PC-9 (cell line): ENCODE measurements around the gene ILKAP. TPM values are rescaled to one million over a fixed set of nuclear protein-coding genes. Genes with fewer than 3 reads are reported as not detected.

Experiments used
- BruUV-seq: library from RNA; stranded (reverse); fragments of 400-500 nt; replicated peaks from 2 replicates; lab custom pipeline; 2021; lab: Mats Ljungman, UMichigan
- CTCF ChIA-PET: fragments of 300-600 bp; sonication (Branson Sonifier 250); formaldehyde crosslinking; loops from one replicate; lab custom pipeline; 2022; ENCODE audit warnings: antibody characterized with exemption; lab: Charles Lee
- POLR2A ChIA-PET: fragments of 300-600 bp; sonication (Branson Sonifier 250); formaldehyde crosslinking; loops from one replicate; lab custom pipeline; 2022; ENCODE audit warnings: antibody characterized with exemption; ENCODE audit not compliant: unreplicated experiment; lab: Charles Lee
- DNase-seq, 2 experiments: peaks; one replicate each; pipeline versions ENCODE4 v3.0.0 to v3.0.0-alpha.2; 2015 to 2022; ENCODE audit warnings: mixed read lengths in 1 of 2
- H2AFZ ChIP-seq: fragments of 200-600 bp; sonication (generic); 2 replicates; pipeline ENCODE4 v1.8.1; 2017; ENCODE audit warnings: antibody characterized with exemption
- H3F3A ChIP-seq: fragments of 200-600 bp; sonication (generic); 2 replicates; pipeline ENCODE4 v1.8.1; 2017; ENCODE audit warnings: antibody characterized with exemption, mild to moderate bottlenecking, low read depth; ENCODE audit not compliant: insufficient read depth
- H3K27ac ChIP-seq: fragments of 200-600 bp; sonication (generic); 2 replicates; pipeline ENCODE4 v1.6.1; 2016; ENCODE audit warnings: mixed run types
- H3K27me3 ChIP-seq: fragments of 200-600 bp; sonication (generic); 2 replicates; pipeline ENCODE4 v1.6.1; 2016; ENCODE audit warnings: low read depth, mixed run types; ENCODE audit not compliant: insufficient read depth
- H3K36me3 ChIP-seq: fragments of 200-600 bp; sonication (generic); 2 replicates; pipeline ENCODE4 v1.6.1; 2016; ENCODE audit warnings: low read depth, mixed run types
- H3K4me1 ChIP-seq: fragments of 200-600 bp; sonication (generic); replicated peaks from 2 replicates; pipeline ENCODE4 v1.6.1; 2016; ENCODE audit warnings: mixed run types; ENCODE audit not compliant: insufficient read depth
- H3K4me2 ChIP-seq: fragments of 200-600 bp; sonication (generic); 2 replicates; pipeline ENCODE4 v1.6.1; 2017; ENCODE audit warnings: mixed run types
- H3K4me3 ChIP-seq: fragments of 200-600 bp; sonication (generic); 2 replicates; pipeline ENCODE4 v1.6.1; 2016; ENCODE audit warnings: mixed run types
- H3K79me2 ChIP-seq: fragments of 200-600 bp; sonication (generic); 2 replicates; pipeline ENCODE4 v1.6.1; 2017; ENCODE audit warnings: low read depth, mixed run types
- H3K9me2 ChIP-seq: fragments of 200-600 bp; sonication (generic); 2 replicates; pipeline ENCODE4 v1.8.1; 2017; ENCODE audit warnings: mild to moderate bottlenecking; ENCODE audit not compliant: insufficient read depth
- H3K9me3 ChIP-seq: fragments of 200-600 bp; sonication (generic); 2 replicates; pipeline ENCODE4 v1.8.1; 2016; ENCODE audit warnings: low read depth; ENCODE audit not compliant: insufficient read depth
- H4K20me1 ChIP-seq: fragments of 200-600 bp; sonication (generic); 2 replicates; pipeline ENCODE4 v1.8.1; 2017; ENCODE audit not compliant: insufficient read depth
- CTCF ChIP-seq: fragments of 200-600 bp; sonication (generic); conservative IDR thresholded peaks from 2 replicates; pipeline ENCODE4 v1.6.1; 2017; ENCODE audit warnings: mixed run types, antibody characterized with exemption, mild to moderate bottlenecking, moderate library complexity
- EZH2 ChIP-seq: fragments of 200-600 bp; sonication (generic); IDR thresholded peaks from 2 replicates; pipeline ENCODE4 v1.8.0; 2017; ENCODE audit warnings: antibody characterized with exemption, low read depth
- intact Hi-C: fragments of 100-400 bp; cut with micrococcal nuclease; formaldehyde crosslinking; loops from one replicate; pipeline ENCODE4 v1.10.0; 2022; ENCODE audit not compliant: unreplicated experiment
- total RNA-seq: library from RNA; stranded (reverse); gene quantifications from 2 replicates; pipeline ENCODE4 v1.2.3, GENCODE V29; 2021

The ILKAP gene
- total RNA-seq, 1 experiment from 2014 or later: 55.6 TPM

- no peaks in the 10 kb centered on the region for H3K27me3 ChIP-seq
- peaks cover 4% of the 10 kb centered on the region for H3K4me1 ChIP-seq
- intact Hi-C loops: loop anchor here (10.0 kb wide), 1 partner anchor 737 kb away; no protein-coding TSS in a partner anchor
- H3K36me3 ChIP-seq: 0 out of 2 replicates have a peak, but pooled peaks cover 5% of the 10 kb centered on the region
- H4K20me1 ChIP-seq: no peaks in the 10 kb centered on the region
- no peak overlapping the region for H3K27ac ChIP-seq
- CTCF ChIA-PET: interaction anchor here (0.6 kb wide), 1 partner anchor 91 kb away, joined by 3 read pairs; no protein-coding TSS in a partner anchor
- no peak for TF ChIP-seq EZH2
- TF ChIP-seq CTCF: no peak
- no peak overlapping the region for H3K4me3 ChIP-seq
- POLR2A ChIA-PET: no interaction called here
- H3K79me2 ChIP-seq: no peaks in the 10 kb centered on the region
- H3K4me2 ChIP-seq: no peak overlapping the region
- DNase-seq: no peak
- H2AFZ ChIP-seq: no peak overlapping the region
- H3K9me2 ChIP-seq: no peaks in the 10 kb centered on the region
- H3F3A ChIP-seq: no peaks in the 10 kb centered on the region
- no peaks in the 10 kb centered on the region for H3K9me3 ChIP-seq
- no TSS peak for BruUV-seq
Measured at GRCh38 chr2:238251986-238252385, 48.5 kb upstream of the ILKAP start.

DNA sequence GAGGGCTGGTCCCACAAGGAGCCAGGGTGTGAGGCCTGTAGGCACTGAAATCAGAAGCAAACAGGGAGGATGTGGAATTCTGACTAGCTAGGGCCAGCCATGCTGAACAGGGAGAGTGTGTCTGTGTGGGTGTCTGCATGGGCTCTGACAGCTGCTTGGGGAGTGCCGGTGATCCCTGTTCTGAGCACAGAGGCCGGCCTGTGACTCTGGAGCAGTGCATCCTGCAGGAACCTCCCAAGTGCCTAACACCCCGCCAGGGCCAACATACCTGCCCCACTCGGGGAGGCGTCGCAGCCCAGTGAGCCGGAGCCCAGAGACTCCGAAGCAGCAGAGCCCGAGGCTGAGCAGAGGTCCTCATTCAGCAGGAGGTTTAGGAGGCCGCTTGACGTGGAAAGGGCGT lies 47.8 kb upstream of the ILKAP start:
- 0 out of 2 replicates have a peak, but pooled peaks cover 5% of the 10 kb centered on the region for H3K36me3 ChIP-seq
- CTCF ChIA-PET: interaction anchor here (0.6 kb wide), 1 partner anchor 236 kb away, joined by 16 read pairs; no protein-coding TSS in a partner anchor

GRCh38 chr2:238250896-238251295 lies 47.4 kb upstream of the ILKAP start:
- H4K20me1 ChIP-seq: no peaks in the 10 kb centered on the region
- CTCF ChIA-PET: interaction anchor here (0.6 kb wide), 1 partner anchor 235 kb away, joined by 16 read pairs; no protein-coding TSS in a partner anchor
- 0 out of 2 replicates have a peak, but pooled peaks cover 5% of the 10 kb centered on the region for H3K36me3 ChIP-seq
- no peaks in the 10 kb centered on the region for H3K9me3 ChIP-seq
- POLR2A ChIA-PET: no interaction called here
- intact Hi-C loops: loop anchor here (10.0 kb wide), 1 partner anchor 736 kb away; no protein-coding TSS in a partner anchor
- no peaks in the 10 kb centered on the region for H3F3A ChIP-seq
- no peaks in the 10 kb centered on the region for H3K9me2 ChIP-seq
- no peak for DNase-seq
- H3K4me2 ChIP-seq: no peak overlapping the region
- TF ChIP-seq CTCF: no peak
- no peak for TF ChIP-seq EZH2
- no peak overlapping the region for H3K4me3 ChIP-seq
- H2AFZ ChIP-seq: no peak overlapping the region
- H3K4me1 ChIP-seq: peaks cover 8% of the 10 kb centered on the region
- H3K79me2 ChIP-seq: no peaks in the 10 kb centered on the region
- no peak overlapping the region for H3K27ac ChIP-seq
- no peaks in the 10 kb centered on the region for H3K27me3 ChIP-seq
- no TSS peak for BruUV-seq

More for the DNA sequence above, 47.8 kb upstream of the ILKAP start:
- Histone ChIP-seq H3K4me1 (peaks cover 8% of the 10 kb centered on the region), H3K4me3 (no peak overlapping the region), H3K9me2 (no peaks in the 10 kb centered on the region), H3K4me2 (no peak overlapping the region), H3K9me3 (no peaks in the 10 kb centered on the region), H3F3A (no peaks in the 10 kb centered on the region), H4K20me1 (no peaks in the 10 kb centered on the region), H3K27ac (no peak overlapping the region), H3K27me3 (no peaks in the 10 kb centered on the region), H2AFZ (no peak overlapping the region), H3K79me2 (no peaks in the 10 kb centered on the region)
- intact Hi-C loops: loop anchor here (10.0 kb wide), 1 partner anchor 737 kb away; no protein-coding TSS in a partner anchor
- TF ChIP-seq CTCF (no peak), EZH2 (no peak)
- no peak for DNase-seq
- BruUV-seq: no TSS peak
- POLR2A ChIA-PET: no interaction called here
